A549 (cell line): ENCODE measurements around the gene BZW2. TPM values are rescaled to one million over a fixed set of nuclear protein-coding genes. Genes with fewer than 3 reads are reported as not detected.

Experiments used
- ATAC-seq, 2 experiments: fragments of 200-7000 bp in 1 of 2; fragments of >200 bp in 1 of 2; cut with Nextera tagmentation in 1 of 2; cut with Tn5 transposase in 1 of 2; 3 replicates each; pipeline versions ENCODE4 v1.8.0 to v1.9.1; 2018 to 2020; ENCODE audit warnings: mild to moderate bottlenecking in 1 of 2, moderate library complexity in 1 of 2
- CTCF ChIA-PET: fragments of 300-600 bp; sonication (Branson Sonifier 250); formaldehyde crosslinking; extraction: SDS; loops from one replicate; lab custom pipeline; 2021; ENCODE audit warnings: antibody characterized with exemption, inconsistent platforms; lab: Yijun Ruan, JAX
- POLR2A ChIA-PET: fragments of 350-600 bp; formaldehyde crosslinking; extraction: SDS; loops from one replicate; lab custom pipeline; 2021; ENCODE audit warnings: antibody characterized with exemption, inconsistent platforms; lab: Yijun Ruan, JAX
- DNase-seq, 2 experiments: peaks; one replicate each; pipeline versions ENCODE4 v3.0.0 to v3.0.0-alpha.2; 2011 to 2016; ENCODE audit warnings: low read depth in 1 of 2, low spot score in 1 of 2
- FAIRE-seq: peaks from 2 replicates; lab custom pipeline; 2011; peaks lifted over from hg19 to GRCh38; lab: Jason Lieb, UNC
- H3K27ac ChIP-seq, 2 experiments: fragments of >200 bp; sonication (Bioruptor Twin); formaldehyde crosslinking; 3 replicates each; pipeline ENCODE4 v1.5.1; 2016 to 2017
- H3K4me1 ChIP-seq: fragments of >200 bp; sonication (Bioruptor Twin); formaldehyde crosslinking; 3 replicates; pipeline ENCODE4 v1.6.1; 2016
- H3K4me2 ChIP-seq: fragments of >200 bp; sonication (Bioruptor Twin); formaldehyde crosslinking; 3 replicates; pipeline ENCODE4 v1.6.1; 2016
- H3K4me3 ChIP-seq: fragments of >200 bp; sonication (Bioruptor Twin); formaldehyde crosslinking; 3 replicates; pipeline ENCODE4 v1.5.1; 2016
- H3K9me3 ChIP-seq: fragments of >200 bp; sonication (Bioruptor Twin); formaldehyde crosslinking; 3 replicates; pipeline ENCODE4 v1.6.1; 2016
- CBX2 ChIP-seq: fragments of 200-600 bp; sonication (generic); IDR thresholded peaks from 2 replicates; pipeline ENCODE4 v1.6.1; 2016; ENCODE audit warnings: low read depth, mild to moderate bottlenecking, borderline replicate concordance
- CBX8 ChIP-seq: fragments of 200-600 bp; sonication (generic); IDR thresholded peaks from 2 replicates; pipeline ENCODE4 v1.6.1; 2016
- CHD2 ChIP-seq: fragments of 150-350 bp; IDR thresholded peaks from 2 replicates; pipeline ENCODE4 v1.6.1; 2014; ENCODE audit warnings: low read length; ENCODE audit not compliant: partially characterized antibody
- EHMT2 ChIP-seq: fragments of 200-600 bp; sonication (generic); IDR thresholded peaks from 2 replicates; pipeline ENCODE4 v1.6.1; 2016; ENCODE audit warnings: antibody characterized with exemption, low read depth, mild to moderate bottlenecking, moderate library complexity
- ESRRA ChIP-seq: fragments of 150-350 bp; IDR thresholded peaks from 2 replicates; pipeline ENCODE4 v1.6.1; 2014; ENCODE audit warnings: mild to moderate bottlenecking, low read length, borderline replicate concordance
- FOSL2 ChIP-seq, 2 experiments: fragments of 450-650 bp in 1 of 2; fragments of >200 bp in 1 of 2; sonication (Bioruptor Twin) in 1 of 2; formaldehyde crosslinking; IDR thresholded peaks; 2 replicates each; pipeline versions ENCODE4 v1.5.0 to v1.6.1; 2016 to 2020; ENCODE audit warnings: mild to moderate bottlenecking in 1 of 2, moderate library complexity in 1 of 2
- FOXS1 ChIP-seq: fragments of 250-450 bp; sonication (Bioruptor Pico); IDR thresholded peaks from 2 replicates; pipeline ENCODE4 v1.5.0; 2020; ENCODE audit warnings: mild to moderate bottlenecking, moderate library complexity
- HOXB5 ChIP-seq: fragments of 250-450 bp; sonication (Bioruptor Pico); IDR thresholded peaks from 2 replicates; pipeline ENCODE4 v1.5.0; 2020; ENCODE audit warnings: mild to moderate bottlenecking, moderate library complexity
- JUNB ChIP-seq: fragments of >200 bp; sonication (Bioruptor Twin); formaldehyde crosslinking; IDR thresholded peaks from 2 replicates; pipeline ENCODE4 v1.6.1; 2016
- KDM1A ChIP-seq: fragments of 200-600 bp; sonication (generic); IDR thresholded peaks from 2 replicates; pipeline ENCODE4 v1.6.1; 2016; ENCODE audit warnings: low read depth, mild to moderate bottlenecking
- MAFK ChIP-seq: fragments of 450-650 bp; IDR thresholded peaks from 2 replicates; pipeline ENCODE4 v1.6.1; 2014; ENCODE audit not compliant: partially characterized antibody
- MAZ ChIP-seq: fragments of 150-350 bp; IDR thresholded peaks from 2 replicates; pipeline ENCODE4 v1.6.1; 2014; ENCODE audit warnings: antibody characterized with exemption, low read depth, low read length, borderline replicate concordance
- NPAS2 ChIP-seq: fragments of 250-450 bp; sonication (Bioruptor Pico); IDR thresholded peaks from 2 replicates; pipeline ENCODE4 v1.8.0; 2022; ENCODE audit warnings: mild to moderate bottlenecking, moderate library complexity, borderline replicate concordance
- PHF8 ChIP-seq: fragments of 200-600 bp; sonication (generic); IDR thresholded peaks from 2 replicates; pipeline ENCODE4 v1.6.1; 2016; ENCODE audit warnings: low read depth, mild to moderate bottlenecking, antibody characterized with exemption, moderate library complexity, borderline replicate concordance
- POLR2AphosphoS2 ChIP-seq: conservative IDR thresholded peaks from 2 replicates; pipeline ENCODE4 v1.6.1; 2012; ENCODE audit warnings: low read length, improper control_type of control experiment, inconsistent platforms
- RARB ChIP-seq: fragments of 250-450 bp; sonication (Bioruptor Pico); IDR thresholded peaks from 2 replicates; pipeline ENCODE4 v1.8.0; 2021; ENCODE audit warnings: mild to moderate bottlenecking, moderate library complexity
- RCOR1 ChIP-seq: fragments of 150-350 bp; IDR thresholded peaks from 2 replicates; pipeline ENCODE4 v1.6.1; 2014; ENCODE audit warnings: antibody characterized with exemption, low read length, low read depth
- RFX5 ChIP-seq: fragments of 450-650 bp; IDR thresholded peaks from 2 replicates; pipeline ENCODE4 v1.7.1; 2014; ENCODE audit warnings: antibody characterized with exemption, mild to moderate bottlenecking, moderate library complexity
- RNF2 ChIP-seq: fragments of 200-600 bp; sonication (generic); IDR thresholded peaks from 2 replicates; pipeline ENCODE4 v1.6.1; 2016; ENCODE audit warnings: low read depth, mild to moderate bottlenecking, antibody characterized with exemption, moderate library complexity, borderline replicate concordance
- SREBF2 ChIP-seq: fragments of 450-650 bp; IDR thresholded peaks from 2 replicates; pipeline ENCODE4 v1.6.1; 2014; ENCODE audit warnings: mild to moderate bottlenecking, moderate library complexity
- TP53 ChIP-seq: fragments of 250-450 bp; sonication (Bioruptor Pico); IDR thresholded peaks from 2 replicates; pipeline ENCODE4 v1.5.0; 2021; ENCODE audit warnings: mild to moderate bottlenecking, moderate library complexity
- ZNF302 ChIP-seq: fragments of 250-450 bp; sonication (Bioruptor Pico); IDR thresholded peaks from 2 replicates; pipeline ENCODE4 v1.9.0; 2021; ENCODE audit warnings: inconsistent platforms, mild to moderate bottlenecking, moderate library complexity
- WGBS: methylation state at CpG from one replicate; pipeline ENCODE4 v1.1.6; 2017; ENCODE audit errors: missing lambda C conversion rate; 5-methylcytosine and 5-hydroxymethylcytosine counted together
- polyA plus RNA-seq, 4 experiments: library from polyadenylated mRNA; depleted of rRNA in 3 of 4; stranded (reverse); fragments of >200 nt; fragmentation: RNase III in 1 of 4; extraction: RNeasy Plus Mini Kit Qiagen cat#74134 plus additional on column Dnase treatment in 1 of 4; gene quantifications; 2 replicates in 3 of 4; 3 replicates in 1 of 4; pipeline ENCODE4 v1.2.3, GENCODE V29; 2011 to 2017
- TF ChIP-seq, protein P1 (sequence below): fragments of 250-450 bp; sonication (Bioruptor Pico); IDR thresholded peaks from 2 replicates; pipeline ENCODE4 v1.5.0; 2020; ENCODE audit warnings: low read depth, mild to moderate bottlenecking, moderate library complexity
- TF ChIP-seq, protein P2 (sequence below): fragments of 150-350 bp; IDR thresholded peaks from 2 replicates; pipeline ENCODE4 v1.6.1; 2014; ENCODE audit warnings: low read depth, mild to moderate bottlenecking, low read length
- TF ChIP-seq, protein P3 (sequence below): fragments of 250-450 bp; sonication (Bioruptor Pico); IDR thresholded peaks from 2 replicates; pipeline ENCODE4 v1.5.0; 2021; ENCODE audit warnings: mild to moderate bottlenecking, moderate library complexity, borderline replicate concordance
- TF ChIP-seq, protein P4 (sequence below): fragments of 200-600 bp; sonication (generic); IDR thresholded peaks from 2 replicates; pipeline ENCODE4 v1.6.1; 2016; ENCODE audit warnings: antibody characterized with exemption, mild to moderate bottlenecking, moderate library complexity

BZW2 gene
- polyA plus RNA-seq, 2 of the 4 experiments (the other 2 are of a cell fraction): 72.4 to 101 TPM

DNA sequence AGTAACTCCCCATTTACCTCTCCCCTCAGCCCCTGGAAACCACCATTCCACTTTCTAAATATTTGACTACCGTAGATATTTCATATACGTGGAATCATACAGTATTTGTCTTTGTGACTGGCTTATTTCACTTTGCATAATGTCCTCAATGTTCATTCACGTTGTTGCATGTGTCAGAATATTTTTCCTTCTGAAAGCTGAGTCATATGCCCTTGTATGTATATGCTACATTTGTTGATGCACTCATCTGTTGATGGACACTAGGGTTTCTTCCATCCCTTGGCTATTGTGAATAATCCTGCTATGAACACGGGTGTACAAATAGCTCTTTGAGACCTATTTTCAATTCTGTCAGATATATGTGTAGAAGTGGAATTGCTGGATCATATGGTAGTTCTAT lies 81.8 kb downstream of the BZW2 start:
- Histone ChIP-seq H3K4me3 (no peak overlapping the region), H3K9me3 (no peaks in the 10 kb centered on the region), H3K27ac (no peak overlapping the region), H3K4me1 (peaks cover 10% of the 10 kb centered on the region; the same call in 2 of the 3 replicates), H3K4me2 (no peak overlapping the region)
- DNase-seq (no peak), FAIRE-seq (no peak), ATAC-seq (no peak)
- ChIA-PET POLR2A (no interaction called here), CTCF (no interaction called here)
- TF ChIP-seq CBX8 (no peak), MAZ (no peak), ESRRA (no peak), SREBF2 (no peak), RNF2 (no peak), TP53 (CRISPR knock-in tag) (no peak), PHF8 (no peak), NPAS2 (CRISPR knock-in tag) (no peak), ZNF302 (no peak), RCOR1 (no peak), KDM1A (no peak)
- TF ChIP-seq, protein P1, sequence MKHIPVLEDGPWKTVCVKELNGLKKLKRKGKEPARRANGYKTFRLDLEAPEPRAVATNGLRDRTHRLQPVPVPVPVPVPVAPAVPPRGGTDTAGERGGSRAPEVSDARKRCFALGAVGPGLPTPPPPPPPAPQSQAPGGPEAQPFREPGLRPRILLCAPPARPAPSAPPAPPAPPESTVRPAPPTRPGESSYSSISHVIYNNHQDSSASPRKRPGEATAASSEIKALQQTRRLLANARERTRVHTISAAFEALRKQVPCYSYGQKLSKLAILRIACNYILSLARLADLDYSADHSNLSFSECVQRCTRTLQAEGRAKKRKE (CRISPR knock-in tag): no peak
- TF ChIP-seq, protein P2, sequence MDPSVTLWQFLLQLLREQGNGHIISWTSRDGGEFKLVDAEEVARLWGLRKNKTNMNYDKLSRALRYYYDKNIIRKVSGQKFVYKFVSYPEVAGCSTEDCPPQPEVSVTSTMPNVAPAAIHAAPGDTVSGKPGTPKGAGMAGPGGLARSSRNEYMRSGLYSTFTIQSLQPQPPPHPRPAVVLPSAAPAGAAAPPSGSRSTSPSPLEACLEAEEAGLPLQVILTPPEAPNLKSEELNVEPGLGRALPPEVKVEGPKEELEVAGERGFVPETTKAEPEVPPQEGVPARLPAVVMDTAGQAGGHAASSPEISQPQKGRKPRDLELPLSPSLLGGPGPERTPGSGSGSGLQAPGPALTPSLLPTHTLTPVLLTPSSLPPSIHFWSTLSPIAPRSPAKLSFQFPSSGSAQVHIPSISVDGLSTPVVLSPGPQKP: no peak
- TF ChIP-seq, protein P3, sequence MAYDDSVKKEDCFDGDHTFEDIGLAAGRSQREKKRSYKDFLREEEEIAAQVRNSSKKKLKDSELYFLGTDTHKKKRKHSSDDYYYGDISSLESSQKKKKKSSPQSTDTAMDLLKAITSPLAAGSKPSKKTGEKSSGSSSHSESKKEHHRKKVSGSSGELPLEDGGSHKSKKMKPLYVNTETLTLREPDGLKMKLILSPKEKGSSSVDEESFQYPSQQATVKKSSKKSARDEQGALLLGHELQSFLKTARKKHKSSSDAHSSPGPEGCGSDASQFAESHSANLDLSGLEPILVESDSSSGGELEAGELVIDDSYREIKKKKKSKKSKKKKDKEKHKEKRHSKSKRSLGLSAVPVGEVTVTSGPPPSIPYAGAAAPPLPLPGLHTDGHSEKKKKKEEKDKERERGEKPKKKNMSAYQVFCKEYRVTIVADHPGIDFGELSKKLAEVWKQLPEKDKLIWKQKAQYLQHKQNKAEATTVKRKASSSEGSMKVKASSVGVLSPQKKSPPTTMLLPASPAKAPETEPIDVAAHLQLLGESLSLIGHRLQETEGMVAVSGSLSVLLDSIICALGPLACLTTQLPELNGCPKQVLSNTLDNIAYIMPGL: no peak
- WGBS: 78% methylated on average over 4 of the region's 4 CpGs

DNA sequence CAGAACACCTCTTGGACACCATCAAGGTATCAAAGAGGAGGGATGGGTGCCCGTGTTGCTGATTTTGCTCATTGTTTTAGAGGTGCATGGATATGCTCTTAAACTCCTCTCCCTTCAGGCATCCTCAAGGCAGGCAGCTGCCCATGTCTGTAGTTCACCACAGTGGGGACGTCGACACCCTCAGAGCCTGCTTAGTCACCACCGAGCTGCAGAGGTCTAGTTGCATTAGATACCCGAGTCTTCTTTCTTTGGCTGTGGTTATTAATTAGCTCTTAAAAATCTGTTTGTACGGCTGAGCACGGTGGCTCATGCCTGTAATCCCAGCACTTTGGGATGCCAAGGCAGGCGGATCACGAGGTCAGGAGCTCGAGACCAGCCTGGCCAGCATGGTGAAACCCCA lies 82.8 kb downstream of the BZW2 start:
- ChIA-PET POLR2A (no interaction called here), CTCF (interaction anchor here (1.4 to 2.3 kb wide), 3 partner anchors 10 to 189 kb away, joined by 3 to 8 read pairs (median 4); no protein-coding TSS in a partner anchor)
- H3K27ac ChIP-seq: no peak overlapping the region
- 90% methylated on average over 9 of the region's 10 CpGs for WGBS
- peaks cover 10% of the 10 kb centered on the region; the same call in 2 of the 3 replicates for H3K4me1 ChIP-seq
- no peak overlapping the region for H3K4me3 ChIP-seq
- DNase-seq (no peak), ATAC-seq (no peak), FAIRE-seq (no peak)
- no peak overlapping the region for H3K4me2 ChIP-seq
- TF ChIP-seq POLR2AphosphoS2: no peak
- H3K9me3 ChIP-seq: no peaks in the 10 kb centered on the region

DNA sequence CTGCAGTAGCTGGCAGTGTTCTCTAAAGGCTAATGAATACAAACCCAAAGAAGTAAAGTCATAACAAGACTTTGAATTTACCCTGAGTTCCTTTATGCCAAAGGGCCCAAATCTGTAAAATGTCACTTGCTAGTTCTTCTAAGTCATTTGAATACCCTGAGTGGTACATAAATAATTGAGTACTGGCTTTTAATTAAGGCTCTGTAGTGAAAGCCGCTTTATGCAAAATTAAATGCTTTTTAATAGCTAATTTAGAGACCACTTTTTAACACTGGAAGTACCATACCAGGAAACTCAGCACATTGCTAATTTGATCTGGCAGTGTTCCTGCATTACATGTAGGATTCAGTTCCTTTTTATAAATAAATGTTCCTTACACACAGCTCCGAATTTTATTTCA lies 83.6 kb downstream of the BZW2 start:
- WGBS: 93% methylated on average over 2 of the region's 2 CpGs
- Histone ChIP-seq H3K4me3 (no peak overlapping the region), H3K4me1 (peaks cover 10% of the 10 kb centered on the region; the same call in 2 of the 3 replicates), H3K9me3 (no peaks in the 10 kb centered on the region), H3K4me2 (no peak overlapping the region), H3K27ac (no peak overlapping the region)
- ChIA-PET CTCF (interaction anchor here (1.4 to 2.3 kb wide), 3 partner anchors 9 to 189 kb away, joined by 3 to 8 read pairs (median 4); no protein-coding TSS in a partner anchor), POLR2A (no interaction called here)
- DNase-seq (no peak), ATAC-seq (no peak), FAIRE-seq (no peak)
- TF ChIP-seq, protein P1 (CRISPR knock-in tag): no peak
- no peak for TF ChIP-seq CHD2
- TF ChIP-seq FOXS1 (CRISPR knock-in tag): no peak
- no peak for TF ChIP-seq RFX5
- TF ChIP-seq, protein P4, sequence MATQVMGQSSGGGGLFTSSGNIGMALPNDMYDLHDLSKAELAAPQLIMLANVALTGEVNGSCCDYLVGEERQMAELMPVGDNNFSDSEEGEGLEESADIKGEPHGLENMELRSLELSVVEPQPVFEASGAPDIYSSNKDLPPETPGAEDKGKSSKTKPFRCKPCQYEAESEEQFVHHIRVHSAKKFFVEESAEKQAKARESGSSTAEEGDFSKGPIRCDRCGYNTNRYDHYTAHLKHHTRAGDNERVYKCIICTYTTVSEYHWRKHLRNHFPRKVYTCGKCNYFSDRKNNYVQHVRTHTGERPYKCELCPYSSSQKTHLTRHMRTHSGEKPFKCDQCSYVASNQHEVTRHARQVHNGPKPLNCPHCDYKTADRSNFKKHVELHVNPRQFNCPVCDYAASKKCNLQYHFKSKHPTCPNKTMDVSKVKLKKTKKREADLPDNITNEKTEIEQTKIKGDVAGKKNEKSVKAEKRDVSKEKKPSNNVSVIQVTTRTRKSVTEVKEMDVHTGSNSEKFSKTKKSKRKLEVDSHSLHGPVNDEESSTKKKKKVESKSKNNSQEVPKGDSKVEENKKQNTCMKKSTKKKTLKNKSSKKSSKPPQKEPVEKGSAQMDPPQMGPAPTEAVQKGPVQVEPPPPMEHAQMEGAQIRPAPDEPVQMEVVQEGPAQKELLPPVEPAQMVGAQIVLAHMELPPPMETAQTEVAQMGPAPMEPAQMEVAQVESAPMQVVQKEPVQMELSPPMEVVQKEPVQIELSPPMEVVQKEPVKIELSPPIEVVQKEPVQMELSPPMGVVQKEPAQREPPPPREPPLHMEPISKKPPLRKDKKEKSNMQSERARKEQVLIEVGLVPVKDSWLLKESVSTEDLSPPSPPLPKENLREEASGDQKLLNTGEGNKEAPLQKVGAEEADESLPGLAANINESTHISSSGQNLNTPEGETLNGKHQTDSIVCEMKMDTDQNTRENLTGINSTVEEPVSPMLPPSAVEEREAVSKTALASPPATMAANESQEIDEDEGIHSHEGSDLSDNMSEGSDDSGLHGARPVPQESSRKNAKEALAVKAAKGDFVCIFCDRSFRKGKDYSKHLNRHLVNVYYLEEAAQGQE: no peak
- TF ChIP-seq HOXB5 (CRISPR knock-in tag): no peak
- TF ChIP-seq CBX2: no peak
- no peak for TF ChIP-seq RARB (CRISPR knock-in tag)
- no peak for TF ChIP-seq EHMT2
- TF ChIP-seq POLR2AphosphoS2: no peak
- no peak for TF ChIP-seq MAFK
- no peak for TF ChIP-seq FOSL2 (IDR thresholded peaks at IDR 0.05)
- no peak for TF ChIP-seq FOSL2 (CRISPR knock-in tag; IDR thresholded peaks at IDR 0.05)
- no peak for TF ChIP-seq JUNB
